GM18861 (cell line): ENCODE data around the gene SPTB.
"Not testable (repeated sequence)": the region's sequence is repeated elsewhere in the genome, so short reads cannot be mapped to it uniquely, and the experiment has no call there.

Source experiments
- ATAC-seq: cut with Tn5 transposase; IDR thresholded peaks from one replicate; pipeline ENCODE4 v1.9.1; 2021; ENCODE audit not compliant: unreplicated experiment

SPTB gene

GRCh38 chr14:64824471-64824870 is 55.2 kb downstream of the SPTB start:
- no peak for ATAC-seq

- peak; percentile 57 for ATAC-seq
Observed at GRCh38 chr14:64823305-64823861, 56.3 kb downstream of the SPTB start.

GRCh38 chr14:64821651-64822050 is 58.1 kb downstream of the SPTB start:
- ATAC-seq: no peak

GRCh38 chr14:64818151-64818550 is 61.6 kb downstream of the SPTB start:
- ATAC-seq: no peak

GRCh38 chr14:64817631-64818030 is 62.1 kb downstream of the SPTB start:
- no peak for ATAC-seq

- no peak for ATAC-seq
Observed at GRCh38 chr14:64816221-64816783, 63.4 kb downstream of the SPTB start.

GRCh38 chr14:64815257-64815656 is 64.5 kb downstream of the SPTB start:
- no peak for ATAC-seq

- no peak for ATAC-seq
Observed at GRCh38 chr14:64812412-64812811, 67.3 kb downstream of the SPTB start.

- ATAC-seq: no peak
Observed at GRCh38 chr14:64811676-64812075, 68.0 kb downstream of the SPTB start.

- no peak for ATAC-seq
Observed at GRCh38 chr14:64808449-64808848, 71.3 kb downstream of the SPTB start.

GRCh38 chr14:64807551-64807950 is 72.2 kb downstream of the SPTB start:
- no peak for ATAC-seq

- no peak for ATAC-seq
Observed at GRCh38 chr14:64806862-64807495, 72.7 kb downstream of the SPTB start.

GRCh38 chr14:64806202-64806861 is 73.4 kb downstream of the SPTB start:
- no peak for ATAC-seq

GRCh38 chr14:64805646-64806045 is 74.1 kb downstream of the SPTB start:
- not testable (repeated sequence) for ATAC-seq

GRCh38 chr14:64804754-64805260 is 74.9 kb downstream of the SPTB start:
- ATAC-seq: no peak

- no peak for ATAC-seq
Observed at GRCh38 chr14:64801800-64802199, 77.9 kb downstream of the SPTB start.

GRCh38 chr14:64801046-64801445 is 78.7 kb downstream of the SPTB start:
- ATAC-seq: no peak

- no peak for ATAC-seq
Observed at GRCh38 chr14:64800000-64800399, 79.7 kb downstream of the SPTB start.

- no peak for ATAC-seq
Observed at GRCh38 chr14:64799555-64799954, 80.2 kb downstream of the SPTB start.

- no peak for ATAC-seq
Observed at GRCh38 chr14:64796369-64796768, 83.3 kb downstream of the SPTB start.

GRCh38 chr14:64795921-64796320 is 83.8 kb downstream of the SPTB start:
- no peak for ATAC-seq

GRCh38 chr14:64795211-64795610 is 84.5 kb downstream of the SPTB start:
- ATAC-seq: no peak
